Stimulated activated CD8-positive, alpha-beta memory T cell treated with anti-CD3 and anti-CD28 coated beads, Interleukin-7, amount 100 ng/mL, for 48 hours (primary cell): ENCODE measurements around the gene MED15.

Experiments used
- DNase-seq, 2 donors: peaks; one replicate each; pipeline ENCODE4 v3.0.0-alpha.2; 2020; ENCODE audit warnings: low read depth in 1 of 2; ENCODE audit errors: extremely low read depth in 1 of 2

Gene MED15

GRCh38 chr22:20568502-20569058, 61.2 kb downstream of the MED15 start:
- no peak for DNase-seq

GRCh38 chr22:20569059-20570058, 61.9 kb downstream of the MED15 start:
- DNase-seq, result peak in 1 of 2 donors; percentile 73

GRCh38 chr22:20571078-20571503, 63.7 kb downstream of the MED15 start:
- no peak for DNase-seq

GRCh38 chr22:20571531-20572007, 64.2 kb downstream of the MED15 start:
- DNase-seq, result peak in 1 of 2 donors; percentile 47

GRCh38 chr22:20572132-20572802, 64.9 kb downstream of the MED15 start:
- no peak for DNase-seq

- DNase-seq, result no peak
These were observed 65.9 kb downstream of the MED15 start for GRCh38 chr22:20573176-20573832.

GRCh38 chr22:20573833-20574615, 66.6 kb downstream of the MED15 start:
- no peak for DNase-seq

GRCh38 chr22:20574920-20575353, 67.5 kb downstream of the MED15 start:
- no peak for DNase-seq

GRCh38 chr22:20575724-20576444, 68.5 kb downstream of the MED15 start:
- DNase-seq, result no peak

GRCh38 chr22:20576445-20576816, 69.0 kb downstream of the MED15 start:
- DNase-seq, result no peak

- DNase-seq, result no peak
These were observed 69.6 kb downstream of the MED15 start for GRCh38 chr22:20577045-20577444.

- no peak for DNase-seq
These were observed 70.2 kb downstream of the MED15 start for GRCh38 chr22:20577549-20577975.

GRCh38 chr22:20578192-20578591, 70.8 kb downstream of the MED15 start:
- no peak for DNase-seq

GRCh38 chr22:20578707-20579106, 71.3 kb downstream of the MED15 start:
- no peak for DNase-seq

GRCh38 chr22:20579273-20580120, 72.1 kb downstream of the MED15 start:
- DNase-seq, result no peak

- DNase-seq, result no peak
These were observed 72.8 kb downstream of the MED15 start for GRCh38 chr22:20580179-20580578.

GRCh38 chr22:20580611-20581502, 73.4 kb downstream of the MED15 start:
- no peak for DNase-seq
